Fibroblast of the aortic adventitia (primary cell): ENCODE data around the gene FBXO10. TPM values are rescaled to one million over a fixed set of nuclear protein-coding genes. Genes with fewer than 3 reads are reported as not detected.
"Not testable (repeated sequence)": the region's sequence is repeated elsewhere in the genome, so short reads cannot be mapped to it uniquely, and the experiment has no call there.

ENCODE experiments used
- DNase-seq: peaks from one replicate; pipeline ENCODE4 v3.0.0-alpha.2; 2010; ENCODE audit warnings: low read depth
- H3K4me3 ChIP-seq: 2 replicates; pipeline ENCODE4 v1.5.1; 2011; ENCODE audit warnings: low read depth, mild to moderate bottlenecking, control low read depth, low read length, moderate library complexity
- CTCF ChIP-seq: IDR thresholded peaks from 2 replicates; pipeline ENCODE4 v1.5.1; 2011; ENCODE audit warnings: mild to moderate bottlenecking, low read length, control low read depth, inconsistent platforms; ENCODE audit not compliant: insufficient read depth
- total RNA-seq: library from RNA; depleted of rRNA; stranded (reverse); fragments of >200 nt; gene quantifications from 2 replicates; pipeline ENCODE4 v1.2.3, GENCODE V29; 2012; ENCODE audit warnings: low replicate concordance

Gene FBXO10
- total RNA-seq, 1 donor = 7.6 TPM

GRCh38 chr9:37617161-37617560, 41.0 kb upstream of the FBXO10 start:
- no peak overlapping the region for H3K4me3 ChIP-seq
- DNase-seq = no peak
- TF ChIP-seq CTCF = no peak

GRCh38 chr9:37611961-37612360, 35.8 kb upstream of the FBXO10 start:
- H3K4me3 ChIP-seq = no peak overlapping the region
- no peak for TF ChIP-seq CTCF
- DNase-seq = no peak

GRCh38 chr9:37611014-37611413, 34.8 kb upstream of the FBXO10 start:
- DNase-seq = no peak
- H3K4me3 ChIP-seq = no peak overlapping the region
- TF ChIP-seq CTCF = no peak

- TF ChIP-seq CTCF = no peak
- DNase-seq = no peak
- H3K4me3 ChIP-seq = no peak overlapping the region
Measured at GRCh38 chr9:37609735-37610397, 33.7 kb upstream of the FBXO10 start.

- DNase-seq = no peak
- no peak overlapping the region for H3K4me3 ChIP-seq
- TF ChIP-seq CTCF = no peak
Measured at GRCh38 chr9:37608250-37608649, 32.1 kb upstream of the FBXO10 start.

- H3K4me3 ChIP-seq = no peak overlapping the region
- no peak for TF ChIP-seq CTCF
- no peak for DNase-seq
Measured at GRCh38 chr9:37604296-37604695, 28.1 kb upstream of the FBXO10 start.

GRCh38 chr9:37602817-37603216, 26.6 kb upstream of the FBXO10 start:
- no peak overlapping the region for H3K4me3 ChIP-seq
- DNase-seq = no peak
- no peak for TF ChIP-seq CTCF

GRCh38 chr9:37602061-37602460, 25.9 kb upstream of the FBXO10 start:
- H3K4me3 ChIP-seq, DNase-seq: not testable (repeated sequence)
